ENCODE measurements around the gene AKAP6.

AKAP6 gene

GRCh38 chr14:32313844-32314376, 15.2 kb upstream of the AKAP6 start:
- H3K27ac Mint-ChIP-seq, result no peak overlapping the region
- no peak for TF ChIP-seq CTCF (IDR thresholded peaks at IDR 0.05)
- DNase-seq, result no peak
- no peaks in the 10 kb centered on the region for H3K36me3 Mint-ChIP-seq (ENCODE audit: low read depth)
- no peaks in the 10 kb centered on the region for H3K9me3 Mint-ChIP-seq
- peaks cover 8% of the 10 kb centered on the region for H3K4me1 Mint-ChIP-seq
- no peak overlapping the region for H3K4me3 Mint-ChIP-seq
- H3K27me3 Mint-ChIP-seq (ENCODE audit: low read depth, poor library complexity), result no peaks in the 10 kb centered on the region

GRCh38 chr14:32318087-32318795, 10.9 kb upstream of the AKAP6 start:
- Mint-ChIP-seq H3K4me1 (no peaks in the 10 kb centered on the region), H3K36me3 (ENCODE audit: low read depth) (no peaks in the 10 kb centered on the region), H3K27ac (no peak overlapping the region), H3K4me3 (no peak overlapping the region), H3K9me3 (no peaks in the 10 kb centered on the region), H3K27me3 (ENCODE audit: low read depth, poor library complexity) (no peaks in the 10 kb centered on the region)
- TF ChIP-seq CTCF (IDR thresholded peaks at IDR 0.05), result no peak
- DNase-seq, result no peak

- no peak for TF ChIP-seq CTCF (IDR thresholded peaks at IDR 0.05)
- Mint-ChIP-seq H3K9me3 (no peaks in the 10 kb centered on the region), H3K4me1 (no peaks in the 10 kb centered on the region), H3K36me3 (ENCODE audit: low read depth) (no peaks in the 10 kb centered on the region), H3K4me3 (no peak overlapping the region), H3K27me3 (ENCODE audit: low read depth, poor library complexity) (no peaks in the 10 kb centered on the region), H3K27ac (no peak overlapping the region)
- DNase-seq, result no peak
These were observed 9.6 kb upstream of the AKAP6 start for GRCh38 chr14:32319368-32320049.

- Mint-ChIP-seq H3K27me3 (ENCODE audit: low read depth, poor library complexity) (no peaks in the 10 kb centered on the region), H3K4me3 (no peak overlapping the region), H3K4me1 (peaks cover 18% of the 10 kb centered on the region), H3K27ac (no peak overlapping the region), H3K36me3 (ENCODE audit: low read depth) (no peaks in the 10 kb centered on the region), H3K9me3 (no peaks in the 10 kb centered on the region)
- no peak for TF ChIP-seq CTCF (IDR thresholded peaks at IDR 0.05)
- no peak for DNase-seq
These were observed 4.5 kb upstream of the AKAP6 start for GRCh38 chr14:32324601-32325000.

- Mint-ChIP-seq H3K36me3 (ENCODE audit: low read depth) (no peaks in the 10 kb centered on the region), H3K4me3 (no peak overlapping the region), H3K27me3 (ENCODE audit: low read depth, poor library complexity) (no peaks in the 10 kb centered on the region), H3K27ac (no peak overlapping the region), H3K4me1 (peaks cover 39% of the 10 kb centered on the region), H3K9me3 (no peaks in the 10 kb centered on the region)
- no peak for TF ChIP-seq CTCF (IDR thresholded peaks at IDR 0.05)
- no peak for DNase-seq
These were observed 1.7 kb upstream of the AKAP6 start for GRCh38 chr14:32327255-32327961.
